GM21515 (cell line): ENCODE data around the gene TRIM41.
"Not testable (repeated sequence)": the region's sequence is repeated elsewhere in the genome, so short reads cannot be mapped to it uniquely, and the experiment has no call there.

ENCODE experiments used
- ATAC-seq: cut with Tn5 transposase; IDR thresholded peaks from one replicate; pipeline ENCODE4 v1.9.1; 2021; ENCODE audit not compliant: unreplicated experiment

TRIM41 gene

DNA sequence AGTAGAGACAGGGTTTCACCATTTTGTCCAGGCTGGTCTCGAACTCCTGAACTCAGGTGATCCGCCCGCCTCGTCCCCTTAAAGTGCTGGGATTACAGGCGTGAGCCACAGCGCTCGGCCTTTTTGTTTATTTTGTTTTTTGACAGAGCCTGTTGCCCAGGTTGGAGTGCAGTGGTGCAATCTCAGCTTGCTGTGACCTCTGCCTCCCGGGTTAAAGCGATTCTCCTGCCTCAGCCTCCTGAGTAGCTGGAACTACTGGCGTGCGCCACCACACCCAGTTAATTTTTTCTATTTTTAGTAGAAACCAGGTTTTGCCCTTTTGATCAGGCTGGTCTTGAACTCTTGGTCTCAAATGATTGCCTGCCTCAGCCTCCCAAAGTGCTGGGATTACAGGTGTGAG is 12.9 kb upstream of the TRIM41 start:
- not testable (repeated sequence) for ATAC-seq

DNA sequence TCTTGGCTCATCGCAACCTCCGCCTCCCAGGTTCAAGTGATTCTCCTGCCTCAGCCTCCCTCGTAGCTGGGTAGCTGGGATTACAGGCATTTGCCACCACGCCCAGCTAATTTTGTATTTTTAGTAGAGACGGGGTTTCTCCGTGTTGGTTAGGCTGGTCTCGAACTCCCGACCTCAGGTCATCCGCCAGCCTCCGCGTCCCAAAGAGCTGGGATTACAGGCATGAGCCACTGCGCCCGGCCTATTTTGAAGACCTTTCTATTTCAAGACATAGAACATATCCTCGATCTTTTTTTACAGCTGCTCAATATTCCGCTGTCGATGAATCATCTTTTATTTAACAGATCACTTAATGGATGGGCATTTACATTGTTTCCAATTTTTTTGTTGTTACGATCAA is 12.4 kb upstream of the TRIM41 start:
- ATAC-seq = not testable (repeated sequence)

DNA sequence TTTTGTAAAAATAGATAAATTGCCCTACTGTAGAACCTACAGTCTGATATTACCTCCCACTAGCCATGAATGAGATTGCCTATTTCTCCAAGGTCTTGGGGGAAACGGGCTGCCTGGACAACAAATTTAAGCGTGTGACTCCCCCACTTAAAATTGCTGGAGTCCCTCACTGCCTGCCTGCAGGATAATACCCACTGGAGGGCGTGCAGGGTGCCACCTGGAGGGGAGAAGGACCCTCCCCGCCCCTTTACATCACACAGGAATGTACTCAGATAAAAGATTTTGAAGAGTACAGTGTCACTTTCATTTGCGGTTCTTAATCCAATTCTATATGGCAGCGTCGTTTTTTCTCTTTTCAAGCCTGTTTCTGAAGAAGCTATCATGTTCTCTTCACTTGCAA is 11.9 kb upstream of the TRIM41 start:
- no peak for ATAC-seq

DNA sequence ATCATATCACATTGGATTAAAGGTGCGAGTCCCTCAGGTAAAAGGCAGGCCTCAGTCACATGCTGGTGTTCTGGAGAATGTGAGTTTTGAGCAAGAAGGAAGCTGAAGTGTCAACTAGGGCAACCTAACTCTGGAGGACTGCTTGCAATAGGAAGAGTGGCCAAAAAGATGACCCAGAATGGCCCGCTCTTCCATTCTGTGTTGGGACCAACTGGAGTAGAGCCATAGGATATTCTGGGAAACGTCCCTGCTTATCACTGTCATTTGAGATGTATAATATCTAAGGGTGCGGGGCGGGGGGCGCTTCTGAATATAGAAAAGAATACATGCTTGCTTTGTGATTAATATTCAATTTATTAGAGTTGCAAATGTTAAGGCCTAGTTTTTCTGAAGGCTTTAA is 11.0 kb upstream of the TRIM41 start:
- ATAC-seq = no peak

DNA sequence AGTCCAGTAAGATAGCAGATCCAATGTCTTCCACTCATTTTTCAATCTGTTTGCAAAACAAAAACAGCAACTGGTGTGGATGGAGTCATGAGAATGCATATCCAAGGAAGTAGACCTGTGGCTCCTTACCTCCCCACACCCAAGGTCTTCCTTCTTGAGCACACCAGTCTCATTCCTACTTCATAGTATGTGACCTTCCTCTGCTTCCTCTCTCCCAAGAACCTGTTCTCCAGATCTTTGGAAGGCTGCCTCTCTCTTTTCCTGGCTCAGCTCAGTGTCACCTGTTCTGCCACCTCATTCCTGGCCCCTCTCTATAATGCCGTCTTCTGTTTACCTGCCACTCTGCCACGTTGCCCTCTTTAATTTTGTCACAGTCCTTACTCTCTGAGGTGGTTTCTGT is 10.1 kb upstream of the TRIM41 start:
- ATAC-seq = no peak

DNA sequence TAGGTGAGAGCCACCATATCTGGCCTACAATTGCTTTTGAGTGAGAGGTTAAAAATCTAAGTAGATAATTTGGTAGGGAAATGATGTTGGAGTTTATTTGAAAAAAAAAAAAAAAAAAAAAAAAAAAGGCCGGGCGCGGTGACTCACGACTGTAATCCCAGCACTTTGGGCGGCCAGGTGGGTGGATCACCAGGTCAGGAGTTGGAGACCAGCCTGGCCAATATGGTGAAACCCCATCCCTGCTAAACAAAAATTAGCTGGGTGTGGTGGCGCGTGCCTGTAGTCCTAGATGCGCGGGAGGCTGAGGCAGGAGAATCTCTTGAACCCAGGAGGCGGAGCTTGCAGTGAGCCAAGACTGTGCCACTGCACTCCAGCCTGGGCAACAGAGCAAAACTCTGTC is 8.8 kb upstream of the TRIM41 start:
- not testable (repeated sequence) for ATAC-seq

DNA sequence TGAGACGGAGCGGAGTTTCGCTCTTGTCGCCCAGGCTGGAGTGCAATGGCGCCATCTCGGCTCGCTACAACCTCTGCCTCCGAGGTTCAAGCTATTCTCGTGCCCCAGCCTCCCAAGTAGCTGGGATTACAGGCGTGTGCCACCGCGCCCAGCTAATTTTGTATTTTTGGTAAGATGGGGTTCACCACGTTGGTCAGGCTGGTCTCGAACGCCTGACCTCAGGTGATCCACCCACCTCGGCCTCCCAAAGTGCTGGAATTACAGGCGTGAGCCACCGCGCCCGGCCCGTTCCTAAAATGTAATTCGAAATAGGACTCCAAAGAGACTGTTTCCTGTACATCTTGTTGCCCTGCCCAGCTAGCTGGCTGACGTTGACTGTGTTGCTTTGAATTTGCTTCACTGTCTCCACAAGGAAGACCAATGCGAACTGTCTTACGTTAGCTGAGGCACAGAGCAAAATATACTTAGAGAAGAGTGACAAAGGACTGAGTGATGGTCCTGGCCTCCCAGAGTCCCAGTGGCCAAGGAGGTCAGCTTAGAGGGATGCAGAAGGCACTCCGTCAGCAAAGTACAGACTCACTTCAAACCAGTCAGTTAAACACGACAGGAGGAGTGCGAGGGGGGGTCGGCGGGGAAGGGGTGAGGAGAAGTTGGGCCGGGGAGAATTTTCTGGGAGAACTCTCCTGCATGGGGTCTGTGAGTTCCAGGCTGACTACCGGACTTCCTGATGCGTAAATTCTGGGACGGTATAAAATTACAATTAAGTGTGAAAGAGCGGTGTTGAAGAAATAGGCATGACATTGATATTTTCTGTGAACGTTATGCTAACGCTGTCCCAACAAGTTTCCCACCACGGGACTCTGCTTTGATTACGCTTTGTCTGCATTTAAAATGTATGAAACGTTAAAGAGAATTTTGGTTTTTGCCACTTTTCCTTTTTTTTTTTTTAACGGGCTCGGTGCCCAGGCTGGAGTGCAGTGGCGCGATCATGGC is 6.8 kb upstream of the TRIM41 start:
- ATAC-seq = no peak

DNA sequence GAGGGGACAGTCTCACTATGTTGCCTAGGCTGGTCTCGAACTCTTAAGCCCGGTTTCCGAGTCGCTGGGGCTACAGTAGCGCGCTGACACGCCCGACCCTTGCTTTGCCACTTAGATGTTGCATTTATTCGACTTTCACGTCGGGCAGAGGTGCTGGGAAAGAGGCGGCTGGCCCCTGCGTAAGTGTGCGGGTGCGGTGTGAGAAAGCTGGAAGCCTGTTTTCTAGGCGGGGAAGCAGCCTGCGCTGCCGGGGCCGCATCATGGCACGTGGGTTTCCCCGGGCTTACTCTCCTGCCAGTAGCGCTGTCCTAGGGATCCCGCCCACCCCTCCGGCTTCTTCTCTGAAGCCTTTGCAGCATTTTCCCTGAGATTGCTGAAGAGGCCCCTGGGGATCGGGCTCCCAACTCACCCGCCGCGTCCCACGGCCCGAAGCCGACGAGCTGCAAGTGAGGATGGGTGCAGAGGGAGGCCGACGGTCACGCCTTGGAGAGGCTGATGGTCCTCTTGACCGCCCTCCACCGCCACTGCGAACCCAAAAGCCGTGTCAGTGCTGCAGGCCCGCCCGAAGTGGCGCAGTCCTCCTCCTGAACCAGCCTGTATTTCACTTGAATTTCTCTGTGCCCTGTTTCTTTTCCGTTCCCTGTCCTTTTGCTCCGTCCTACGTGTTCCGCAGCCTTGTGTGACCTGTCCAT is 5.8 kb upstream of the TRIM41 start:
- peak; percentile 23 for ATAC-seq

DNA sequence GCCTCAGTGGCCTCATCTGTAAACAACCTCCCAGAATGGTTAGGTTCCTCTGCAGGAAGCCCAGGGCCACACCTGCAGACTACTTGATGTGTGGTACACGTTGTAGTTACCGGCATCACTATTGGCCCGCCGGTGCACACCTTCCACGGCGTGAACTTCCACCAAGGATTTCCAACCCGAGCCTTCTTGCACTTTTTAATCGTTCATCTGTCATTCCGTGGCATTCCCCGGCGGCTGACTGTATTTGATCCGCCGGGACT is 5.3 kb upstream of the TRIM41 start:
- peak; percentile 22 for ATAC-seq

DNA sequence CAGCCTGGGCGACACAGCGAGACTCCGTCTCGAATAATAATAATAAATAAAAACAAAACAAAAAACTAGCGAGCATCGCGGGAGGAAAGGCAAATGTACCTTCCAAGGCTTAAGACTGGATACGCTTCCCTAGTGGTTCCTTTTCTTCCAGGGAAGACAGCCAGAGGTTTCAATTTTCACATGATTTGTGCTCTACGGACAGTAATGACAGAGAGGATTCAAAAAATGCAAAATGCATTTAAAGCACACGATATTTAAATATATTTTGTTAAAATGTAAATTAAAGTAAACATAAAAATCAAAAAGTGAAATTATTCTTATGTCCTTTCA is 4.3 kb upstream of the TRIM41 start:
- ATAC-seq = no peak

DNA sequence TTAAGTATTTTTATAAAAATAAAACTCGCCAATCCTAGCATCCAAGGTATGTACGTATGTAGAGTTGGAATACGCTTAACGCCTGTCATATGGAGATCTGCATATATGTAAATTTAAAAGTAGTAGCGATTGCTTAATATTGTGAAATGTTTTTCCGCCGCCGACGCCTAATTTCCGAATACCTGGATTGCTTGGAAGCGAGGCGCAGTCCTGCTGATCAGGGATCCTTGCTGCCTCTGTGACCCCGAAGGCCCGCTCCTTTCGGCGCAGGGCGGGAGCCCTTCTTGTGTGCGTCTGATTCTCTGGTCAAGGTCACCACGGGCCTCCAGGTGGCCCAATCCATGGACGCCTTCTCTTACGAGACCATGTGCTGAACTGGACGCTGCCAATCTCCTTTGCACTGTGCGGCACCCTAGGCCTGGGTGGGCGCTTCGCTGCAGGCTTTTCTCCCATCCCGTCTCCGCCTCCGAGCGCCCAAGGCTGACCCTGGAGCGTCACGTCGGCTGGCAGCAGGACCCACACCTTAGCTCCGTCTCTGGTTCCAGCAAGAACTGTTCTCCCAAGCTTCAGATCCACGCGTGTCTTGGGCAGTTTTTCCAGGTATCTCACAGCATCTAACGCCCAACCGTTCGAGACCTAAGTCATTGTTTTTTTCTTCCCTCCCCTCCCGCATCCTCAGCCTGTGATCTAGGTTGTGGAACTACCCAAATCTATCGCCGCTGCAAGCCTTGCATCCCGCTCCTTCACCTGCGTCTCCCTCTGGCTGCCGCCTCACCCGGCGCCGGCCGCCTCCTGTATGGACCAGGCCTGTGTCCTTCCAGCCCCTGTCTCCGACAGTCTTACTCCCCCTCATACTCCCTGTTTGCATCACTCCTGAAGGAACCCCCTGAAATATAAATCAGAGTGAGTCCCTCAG is 3.6 kb upstream of the TRIM41 start:
- no peak for ATAC-seq

DNA sequence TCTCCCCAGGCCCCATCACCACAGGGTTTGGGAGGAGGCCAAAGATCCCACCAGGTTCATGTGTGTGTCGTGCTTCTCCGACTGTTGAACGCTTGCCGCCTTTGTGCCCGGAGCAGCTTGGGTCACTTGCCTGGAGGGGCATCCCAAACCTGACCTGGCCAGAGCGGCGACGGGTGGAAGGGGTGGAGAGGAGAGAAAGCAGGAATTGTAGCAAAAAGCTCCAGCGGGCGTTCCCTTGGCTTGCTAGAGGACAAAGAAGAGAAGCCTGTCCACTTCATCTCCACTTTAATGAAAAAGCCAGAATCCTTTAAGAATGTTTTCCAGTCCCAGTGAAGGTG is 2.9 kb upstream of the TRIM41 start:
- no peak for ATAC-seq

DNA sequence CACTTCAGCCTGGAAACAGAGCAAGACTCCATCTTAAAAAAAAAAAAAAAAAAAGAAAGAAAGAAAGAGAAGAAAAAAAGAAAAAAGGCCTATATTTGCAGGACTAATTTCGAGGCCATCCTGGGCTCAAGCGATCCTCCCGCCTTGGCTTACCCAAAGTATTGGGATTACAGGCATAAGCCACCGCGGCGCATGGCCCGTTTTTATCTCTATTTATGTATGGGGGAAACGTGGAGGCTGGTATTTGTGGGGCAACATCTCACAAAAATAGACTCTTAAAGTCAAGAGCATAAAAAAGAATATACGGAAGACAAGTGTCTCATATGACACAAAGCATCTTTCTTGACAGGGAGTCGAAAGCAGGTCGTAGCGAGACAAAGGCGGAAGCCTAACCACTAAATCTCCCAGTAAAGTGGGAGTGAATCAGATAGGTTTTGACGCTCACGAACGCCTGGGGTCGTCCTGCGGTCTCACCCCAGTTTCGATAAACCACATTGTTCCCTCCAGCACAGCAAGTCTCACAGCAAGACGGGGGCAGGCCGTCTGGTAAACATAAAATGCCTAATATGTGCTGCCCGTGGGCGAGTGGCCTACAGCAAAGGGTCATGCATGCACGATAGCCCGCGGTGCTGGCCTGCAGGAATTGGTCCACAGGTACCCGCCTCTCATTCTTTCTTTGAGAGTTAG is 1.8 kb upstream of the TRIM41 start:
- ATAC-seq = no peak

DNA sequence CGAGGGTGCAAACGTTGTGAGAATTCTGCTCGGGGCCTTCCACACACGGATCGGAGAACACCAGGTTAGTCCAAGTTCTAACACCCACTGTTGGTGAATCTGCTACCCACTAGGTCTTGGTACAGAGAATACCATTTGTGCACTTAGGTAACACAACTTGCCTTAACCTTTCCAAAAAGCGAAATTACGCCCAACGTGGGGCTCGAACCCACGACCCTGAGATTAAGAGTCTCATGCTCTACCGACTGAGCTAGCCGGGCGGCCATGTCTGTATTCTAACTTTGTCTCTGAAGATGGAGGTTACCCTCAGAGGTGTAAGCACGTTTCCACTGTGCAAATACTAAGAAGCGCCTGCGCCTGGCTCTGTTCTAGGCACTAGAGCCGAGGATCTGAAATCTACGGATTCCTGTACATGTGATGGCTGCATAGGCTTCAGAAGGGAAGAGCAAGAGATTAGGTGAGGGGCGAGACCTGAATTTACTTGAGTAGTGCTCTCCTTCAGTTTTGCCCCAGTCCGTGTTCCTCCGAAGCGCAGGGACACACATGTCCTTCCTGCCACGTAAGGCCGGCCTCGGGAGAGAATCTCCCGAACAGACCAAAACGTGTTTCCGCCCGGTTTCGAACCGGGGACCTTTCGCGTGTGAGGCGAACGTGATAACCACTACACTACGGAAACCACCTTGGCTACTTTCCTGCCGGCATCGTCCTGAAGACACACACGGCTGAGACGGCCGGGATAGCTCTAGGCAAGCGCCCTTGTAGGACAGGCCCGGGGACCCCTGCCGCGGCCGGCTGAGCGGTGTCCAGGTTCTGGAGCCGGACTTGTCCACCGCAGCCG is 1.1 kb upstream of the TRIM41 start:
- ATAC-seq = peak; percentile 29

DNA sequence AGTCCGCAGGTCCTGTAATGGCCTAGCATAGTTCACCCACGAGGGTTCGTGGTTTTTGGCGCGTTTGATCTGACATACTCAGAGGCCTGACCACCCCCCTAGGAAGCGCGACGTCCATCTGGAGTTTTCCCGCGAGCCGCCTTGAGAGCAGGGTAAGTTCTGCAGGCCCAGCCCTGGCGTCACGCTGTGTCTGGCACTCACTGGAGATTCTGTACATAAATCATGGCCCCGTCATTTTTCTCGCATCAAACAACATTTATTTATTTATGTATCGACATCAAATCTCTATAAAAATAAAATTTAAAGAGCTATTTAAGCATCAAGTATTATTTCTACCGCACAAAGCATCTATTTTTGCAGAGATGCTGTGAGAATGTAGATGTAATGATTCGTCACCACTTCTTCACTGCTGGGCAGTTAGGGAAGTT is 437 bp upstream of the TRIM41 start:
- ATAC-seq = no peak

DNA sequence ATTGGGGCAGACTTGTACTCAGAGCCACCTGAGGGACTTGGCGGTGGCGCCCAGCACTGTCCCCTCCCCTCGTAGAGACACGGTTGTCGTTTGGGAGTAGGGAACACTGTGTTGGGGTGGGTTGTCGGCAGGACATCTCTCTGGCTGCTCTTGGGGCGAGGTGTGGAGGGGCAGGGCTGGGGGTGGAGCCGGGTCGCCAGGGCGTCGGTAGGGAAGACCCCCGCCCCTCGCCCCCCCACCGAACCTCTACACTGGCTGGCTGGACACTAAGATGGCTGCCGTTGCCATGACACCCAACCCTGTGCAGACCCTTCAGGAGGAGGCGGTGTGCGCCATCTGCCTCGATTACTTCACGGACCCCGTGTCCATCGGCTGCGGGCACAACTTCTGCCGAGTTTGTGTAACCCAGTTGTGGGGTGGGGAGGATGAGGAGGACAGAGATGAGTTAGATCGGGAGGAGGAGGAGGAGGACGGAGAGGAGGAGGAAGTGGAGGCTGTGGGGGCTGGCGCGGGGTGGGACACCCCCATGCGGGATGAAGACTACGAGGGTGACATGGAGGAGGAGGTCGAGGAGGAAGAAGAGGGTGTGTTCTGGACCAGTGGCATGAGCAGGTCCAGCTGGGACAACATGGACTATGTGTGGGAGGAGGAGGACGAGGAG is 778 bp downstream of the TRIM41 start:
- peak; percentile 1 for ATAC-seq

DNA sequence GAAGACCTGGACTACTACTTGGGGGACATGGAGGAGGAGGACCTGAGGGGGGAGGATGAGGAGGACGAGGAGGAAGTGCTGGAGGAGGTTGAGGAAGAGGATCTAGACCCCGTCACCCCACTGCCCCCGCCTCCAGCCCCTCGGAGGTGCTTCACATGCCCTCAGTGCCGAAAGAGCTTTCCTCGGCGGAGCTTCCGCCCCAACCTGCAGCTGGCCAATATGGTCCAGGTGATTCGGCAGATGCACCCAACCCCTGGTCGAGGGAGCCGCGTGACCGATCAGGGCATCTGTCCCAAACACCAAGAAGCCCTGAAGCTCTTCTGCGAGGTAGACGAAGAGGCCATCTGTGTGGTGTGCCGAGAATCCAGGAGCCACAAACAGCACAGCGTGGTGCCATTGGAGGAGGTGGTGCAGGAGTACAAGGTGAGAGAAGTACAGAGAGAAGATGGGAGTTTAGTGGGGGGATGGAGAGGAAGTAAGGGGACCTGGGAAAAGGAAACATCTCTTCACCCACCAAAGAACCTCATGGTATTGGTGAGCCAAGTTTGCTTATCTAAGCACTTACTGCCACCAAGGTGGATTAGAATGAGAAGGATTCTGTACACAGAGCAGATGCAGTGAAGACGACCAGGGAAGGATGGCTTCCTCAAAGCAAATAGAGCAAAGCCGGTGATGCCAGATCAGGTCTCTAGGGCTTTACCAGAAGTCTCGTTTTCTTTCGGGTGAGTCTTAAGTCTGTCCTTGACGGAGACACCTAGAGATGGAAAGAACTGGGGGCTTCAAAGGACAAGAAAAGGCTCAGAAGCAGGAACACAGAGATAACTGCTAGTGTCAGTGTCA is 1.5 kb downstream of the TRIM41 start:
- ATAC-seq = no peak

DNA sequence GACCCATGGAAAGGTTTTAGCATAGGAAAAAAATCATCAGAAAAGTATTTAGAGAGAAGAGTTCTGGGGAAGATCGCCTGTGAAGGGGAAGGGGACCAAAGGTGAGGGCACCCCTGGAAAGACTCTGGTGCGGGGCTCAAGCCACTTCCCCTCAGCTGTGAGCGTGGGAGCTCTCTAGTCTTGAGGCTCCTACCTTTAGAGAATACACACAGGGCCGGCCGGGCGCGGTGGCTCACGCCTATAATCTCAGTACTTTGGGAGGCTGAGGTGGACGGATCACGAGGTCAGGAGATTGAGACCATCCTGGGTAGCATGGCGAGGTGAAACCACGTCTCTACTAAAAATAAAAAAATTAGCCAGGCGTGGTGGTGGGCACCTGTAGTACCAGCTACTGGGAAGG is 6.9 kb downstream of the TRIM41 start:
- no peak for ATAC-seq

DNA sequence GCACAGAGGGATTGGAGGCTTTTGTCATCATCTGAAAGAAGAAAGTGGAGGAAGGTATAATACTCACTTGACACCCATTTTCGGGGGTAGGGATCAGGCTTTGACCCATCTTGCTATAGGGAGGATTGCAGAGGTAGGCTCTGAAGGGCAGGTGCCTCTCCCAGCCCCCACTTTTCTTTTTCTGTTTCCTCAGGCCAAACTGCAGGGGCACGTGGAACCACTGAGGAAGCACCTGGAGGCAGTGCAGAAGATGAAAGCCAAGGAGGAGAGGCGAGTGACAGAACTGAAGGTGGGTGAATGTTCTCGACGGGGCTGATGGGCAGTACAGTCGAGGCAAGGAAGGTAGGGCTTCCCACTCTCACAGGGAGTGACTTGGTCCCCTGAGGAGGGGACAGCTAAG is 7.5 kb downstream of the TRIM41 start:
- ATAC-seq = no peak
